Type B pancreatic cell (in vitro differentiated cells): ENCODE measurements around the gene GRAP. TPM values are rescaled to one million over a fixed set of nuclear protein-coding genes. Genes with fewer than 3 reads are reported as not detected.

Experiments used
- DNase-seq: peaks from one replicate; pipeline ENCODE4 v3.0.0; 2021; ENCODE audit warnings: mixed read lengths; ENCODE audit not compliant: unreplicated experiment; ENCODE audit errors: extremely low spot score
- H3K27ac Mint-ChIP-seq: 2 replicates; pipeline ENCODE4 v1.8.0; 2021; ENCODE audit warnings: mild to moderate bottlenecking, mixed read lengths
- H3K27me3 Mint-ChIP-seq: 2 replicates; pipeline ENCODE4 v1.8.0; 2021; ENCODE audit warnings: mixed read lengths
- H3K36me3 Mint-ChIP-seq: 2 replicates; pipeline ENCODE4 v1.8.0; 2021; ENCODE audit warnings: mixed read lengths
- H3K4me1 Mint-ChIP-seq: one replicate; pipeline ENCODE4 v1.8.0; 2021; ENCODE audit warnings: mixed read lengths; ENCODE audit not compliant: unreplicated experiment
- H3K4me3 Mint-ChIP-seq: 2 replicates; pipeline ENCODE4 v1.8.0; 2021; ENCODE audit warnings: mild to moderate bottlenecking, mixed read lengths
- H3K9me3 Mint-ChIP-seq: 2 replicates; pipeline ENCODE4 v1.8.0; 2021; ENCODE audit warnings: mixed read lengths
- total RNA-seq: library from RNA; stranded (reverse); gene quantifications from 2 replicates; pipeline ENCODE4 v1.2.1, GENCODE V29; 2021; ENCODE audit warnings: low replicate concordance
- TF ChIP-seq, protein P1 (sequence below): fragments of 200-600 bp; sonication (generic); conservative IDR thresholded peaks from 2 replicates; pipeline ENCODE4 v1.5.0; 2021; ENCODE audit warnings: antibody characterized with exemption, mild to moderate bottlenecking

The GRAP gene
- total RNA-seq, 1 donor from 2014 or later, result 0.22 TPM

DNA sequence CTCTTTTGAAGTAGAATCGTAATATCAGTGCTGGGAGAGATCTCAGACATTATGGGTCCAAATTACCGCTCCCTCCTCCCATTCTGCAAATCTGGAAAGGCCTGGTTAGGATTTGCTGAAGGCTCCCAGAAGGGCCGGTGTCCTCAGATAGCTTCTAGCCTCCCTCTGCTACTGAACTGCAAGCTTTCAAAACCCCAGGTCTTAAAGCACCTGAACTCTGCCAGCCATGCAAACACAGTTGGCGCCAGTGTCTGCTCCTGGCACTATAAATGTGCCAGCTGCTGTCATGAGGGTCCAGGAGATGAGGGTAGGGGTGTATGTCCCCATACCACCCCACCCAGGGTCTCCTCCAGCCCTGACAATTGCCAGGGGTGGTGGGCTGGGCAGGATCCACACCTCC lies 70.6 kb downstream of the GRAP start:
- Mint-ChIP-seq H3K36me3 (no peaks in the 10 kb centered on the region), H3K27ac (no peak overlapping the region), H3K27me3 (no peaks in the 10 kb centered on the region), H3K9me3 (no peaks in the 10 kb centered on the region), H3K4me3 (no peak overlapping the region), H3K4me1 (no peaks in the 10 kb centered on the region)
- TF ChIP-seq, protein P1, sequence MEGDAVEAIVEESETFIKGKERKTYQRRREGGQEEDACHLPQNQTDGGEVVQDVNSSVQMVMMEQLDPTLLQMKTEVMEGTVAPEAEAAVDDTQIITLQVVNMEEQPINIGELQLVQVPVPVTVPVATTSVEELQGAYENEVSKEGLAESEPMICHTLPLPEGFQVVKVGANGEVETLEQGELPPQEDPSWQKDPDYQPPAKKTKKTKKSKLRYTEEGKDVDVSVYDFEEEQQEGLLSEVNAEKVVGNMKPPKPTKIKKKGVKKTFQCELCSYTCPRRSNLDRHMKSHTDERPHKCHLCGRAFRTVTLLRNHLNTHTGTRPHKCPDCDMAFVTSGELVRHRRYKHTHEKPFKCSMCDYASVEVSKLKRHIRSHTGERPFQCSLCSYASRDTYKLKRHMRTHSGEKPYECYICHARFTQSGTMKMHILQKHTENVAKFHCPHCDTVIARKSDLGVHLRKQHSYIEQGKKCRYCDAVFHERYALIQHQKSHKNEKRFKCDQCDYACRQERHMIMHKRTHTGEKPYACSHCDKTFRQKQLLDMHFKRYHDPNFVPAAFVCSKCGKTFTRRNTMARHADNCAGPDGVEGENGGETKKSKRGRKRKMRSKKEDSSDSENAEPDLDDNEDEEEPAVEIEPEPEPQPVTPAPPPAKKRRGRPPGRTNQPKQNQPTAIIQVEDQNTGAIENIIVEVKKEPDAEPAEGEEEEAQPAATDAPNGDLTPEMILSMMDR, result no peak
- no peak for DNase-seq

DNA sequence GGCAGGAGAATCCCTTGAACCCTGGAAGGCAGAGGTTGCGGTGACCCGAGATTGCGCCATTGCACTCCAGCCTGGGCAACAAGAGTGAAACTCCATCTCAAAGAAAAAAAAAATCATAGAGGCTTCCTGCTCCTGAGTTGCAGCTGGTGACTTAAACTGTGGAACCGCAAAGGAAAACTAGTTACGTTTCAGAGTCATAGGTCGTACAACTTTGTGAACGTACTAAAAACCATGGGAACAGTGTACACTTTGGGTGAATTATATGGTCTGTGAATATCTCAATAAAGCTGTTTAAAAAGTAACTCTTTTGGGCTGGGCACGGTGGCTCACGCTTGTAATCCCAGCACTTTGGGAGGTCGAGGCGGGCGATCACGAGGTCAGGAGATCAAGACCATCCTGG lies 71.2 kb downstream of the GRAP start:
- Mint-ChIP-seq H3K4me3 (no peak overlapping the region), H3K4me1 (no peaks in the 10 kb centered on the region), H3K36me3 (no peaks in the 10 kb centered on the region), H3K9me3 (no peaks in the 10 kb centered on the region), H3K27ac (no peak overlapping the region), H3K27me3 (no peaks in the 10 kb centered on the region)
- no peak for DNase-seq
- TF ChIP-seq, protein P1, result no peak

DNA sequence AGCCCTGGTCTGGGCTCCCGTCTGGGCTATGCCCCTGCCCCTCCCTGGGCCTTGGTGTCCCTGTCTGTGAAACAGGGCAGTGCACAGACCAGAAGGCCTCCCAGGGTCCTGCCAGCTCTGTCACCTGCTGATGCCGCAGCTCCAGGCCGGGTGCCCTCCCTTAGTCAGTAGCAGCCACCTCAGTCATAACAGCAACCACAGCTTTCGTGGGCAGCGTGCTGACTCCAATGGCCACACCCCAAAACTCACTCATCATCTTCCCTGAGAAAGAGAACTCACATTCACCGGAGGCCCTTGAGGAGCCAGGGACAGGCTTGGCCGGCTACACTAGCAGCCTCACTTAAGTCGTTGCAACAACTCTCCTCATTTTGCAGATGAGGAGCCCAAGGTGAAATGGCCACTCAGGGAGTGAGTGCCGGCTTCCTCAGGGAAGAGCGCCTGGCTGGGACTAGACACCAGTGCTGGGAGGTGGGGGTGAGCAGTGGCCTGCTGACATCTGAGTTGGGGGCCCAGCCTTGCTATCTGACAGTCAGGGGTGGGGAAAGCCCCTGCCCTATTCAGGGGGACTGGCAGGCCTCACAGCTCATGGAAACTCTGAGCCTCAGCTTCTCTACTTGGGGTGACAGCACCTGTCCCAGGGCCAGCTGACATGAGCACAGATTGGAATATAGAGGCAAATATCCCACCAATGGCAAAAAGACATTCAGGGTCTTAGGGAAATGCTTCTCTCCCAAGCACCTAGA lies 72.2 kb downstream of the GRAP start:
- Mint-ChIP-seq H3K4me3 (no peak overlapping the region), H3K27ac (no peak overlapping the region), H3K4me1 (no peaks in the 10 kb centered on the region), H3K27me3 (no peaks in the 10 kb centered on the region), H3K9me3 (no peaks in the 10 kb centered on the region), H3K36me3 (no peaks in the 10 kb centered on the region)
- DNase-seq, result no peak
- TF ChIP-seq, protein P1, result no peak

DNA sequence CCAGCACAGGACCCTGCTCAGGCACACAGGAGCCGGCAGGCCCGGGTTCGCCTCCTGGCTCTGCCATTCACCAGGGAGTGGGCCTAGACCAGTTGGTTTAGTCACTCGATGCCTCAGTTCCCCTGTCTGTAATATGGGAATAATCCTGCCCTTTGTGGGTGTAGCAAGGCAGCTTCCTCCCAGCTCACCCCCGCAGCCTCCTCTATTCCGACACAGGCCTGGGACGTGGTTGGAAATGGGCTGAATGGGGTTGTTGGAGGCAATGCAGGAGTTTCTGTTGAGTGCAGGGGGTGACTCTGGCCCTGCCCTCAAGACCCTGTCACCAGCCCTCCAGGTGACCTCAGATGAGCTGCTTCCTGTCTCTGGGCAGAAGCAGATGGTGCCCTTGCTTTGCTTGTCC lies 75.0 kb downstream of the GRAP start:
- Mint-ChIP-seq H3K9me3 (no peaks in the 10 kb centered on the region), H3K36me3 (no peaks in the 10 kb centered on the region), H3K4me1 (no peaks in the 10 kb centered on the region), H3K27ac (no peak overlapping the region), H3K4me3 (no peak overlapping the region), H3K27me3 (no peaks in the 10 kb centered on the region)
- TF ChIP-seq, protein P1, result no peak
- no peak for DNase-seq

Other genes with a start within 250 kb of the GRAP start
- 37.0 and 50.7 TPM in 2 replicates for gene PRPSAP2, start 188.8 kb downstream of the GRAP start, total RNA-seq
- gene SLC5A10, start 94.8 kb downstream of the GRAP start, total RNA-seq, result 0.19 TPM in 1 of 2 replicates, not detected in the other
- gene FAM83G, start 42.2 kb downstream of the GRAP start, total RNA-seq, result 8.3 and 18.5 TPM in 2 replicates
- not detected in 2 replicates for gene GRAPL, start 80.6 kb upstream of the GRAP start, total RNA-seq
- 53.9 and 56.7 TPM in 2 replicates for gene EPN2, start 190.4 kb upstream of the GRAP start, total RNA-seq